Limb (tissue), 2 donors: ENCODE measurements around the gene GRIK2.
A peak's percentile ranks its signal among the peaks of the same experiment; 100 is the strongest.

Experiments used
- DNase-seq, 2 donors: peaks; one replicate each; pipeline ENCODE4 v3.0.0-alpha.2; 2016; ENCODE audit errors: extremely low spot score in 2 of 2

The GRIK2 gene

GRCh38 chr6:101400326-101401135 is 7.0 kb downstream of the GRIK2 start:
- DNase-seq: no peak

- DNase-seq: no peak
Measured at GRCh38 chr6:101401171-101401570, 7.7 kb downstream of the GRIK2 start.

DNA sequence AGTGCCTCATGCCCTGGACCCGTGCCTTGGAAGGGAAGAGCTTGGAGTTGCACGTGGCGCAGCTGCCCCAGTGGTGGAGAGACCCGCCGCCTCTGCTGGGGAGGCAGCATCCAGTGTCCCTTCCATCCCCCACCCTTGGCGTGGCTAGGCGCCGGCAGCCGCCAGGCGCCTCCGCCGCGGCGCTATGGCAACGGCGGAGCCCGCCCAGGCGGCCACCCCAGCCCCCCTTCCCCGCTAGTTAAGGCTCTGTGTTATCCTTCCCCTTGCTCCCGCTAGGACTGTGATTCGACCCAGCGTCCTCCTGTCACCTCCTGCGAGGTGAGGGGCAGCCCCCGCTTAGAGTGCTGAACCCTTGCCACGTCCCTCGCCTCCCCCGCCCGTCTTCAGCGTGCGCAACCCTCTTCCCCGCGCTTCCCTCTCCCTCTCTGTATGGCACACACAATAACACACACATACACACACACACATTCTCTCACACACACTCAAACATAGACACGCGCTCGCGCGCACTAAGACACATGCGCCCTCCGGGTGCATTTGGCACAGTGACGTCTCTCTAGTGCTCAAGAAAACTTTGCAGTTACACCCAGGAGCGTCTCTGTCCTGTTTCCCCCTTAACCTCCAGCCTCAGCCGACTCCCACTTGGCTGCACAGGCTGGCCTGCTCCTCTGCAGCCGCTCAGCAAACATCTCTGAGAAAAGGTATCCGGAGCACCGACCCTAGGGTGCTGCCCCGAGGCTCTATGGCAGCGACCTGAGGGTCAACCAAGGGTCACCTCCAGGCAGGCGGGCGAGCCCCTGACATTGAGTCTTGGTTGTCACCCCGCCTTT is 8.5 kb downstream of the GRIK2 start:
- DNase-seq: peak in 1 of 2 donors; percentile 79

DNA sequence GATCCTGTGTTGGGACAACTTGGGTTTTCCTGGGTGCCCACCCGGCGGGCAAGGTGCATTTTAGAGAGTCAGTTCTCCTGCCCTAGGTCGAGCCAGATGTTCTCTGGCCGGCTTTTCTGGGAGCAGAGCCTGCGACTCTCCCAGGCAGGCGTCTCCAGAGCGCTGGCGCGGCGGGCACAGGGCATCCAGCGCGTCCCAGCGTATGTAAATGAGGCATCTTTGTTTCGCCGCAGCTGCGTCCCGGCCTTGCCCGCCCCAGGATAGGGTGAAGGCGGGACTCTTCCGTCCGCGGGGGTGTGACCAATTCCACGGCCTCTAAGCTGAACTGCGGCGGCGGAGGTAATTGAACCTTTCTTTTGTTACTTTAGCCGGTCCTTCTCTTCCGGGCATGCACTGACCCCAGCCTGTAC is 9.1 kb downstream of the GRIK2 start:
- peak in 1 of 2 donors; percentile 59 for DNase-seq

DNA sequence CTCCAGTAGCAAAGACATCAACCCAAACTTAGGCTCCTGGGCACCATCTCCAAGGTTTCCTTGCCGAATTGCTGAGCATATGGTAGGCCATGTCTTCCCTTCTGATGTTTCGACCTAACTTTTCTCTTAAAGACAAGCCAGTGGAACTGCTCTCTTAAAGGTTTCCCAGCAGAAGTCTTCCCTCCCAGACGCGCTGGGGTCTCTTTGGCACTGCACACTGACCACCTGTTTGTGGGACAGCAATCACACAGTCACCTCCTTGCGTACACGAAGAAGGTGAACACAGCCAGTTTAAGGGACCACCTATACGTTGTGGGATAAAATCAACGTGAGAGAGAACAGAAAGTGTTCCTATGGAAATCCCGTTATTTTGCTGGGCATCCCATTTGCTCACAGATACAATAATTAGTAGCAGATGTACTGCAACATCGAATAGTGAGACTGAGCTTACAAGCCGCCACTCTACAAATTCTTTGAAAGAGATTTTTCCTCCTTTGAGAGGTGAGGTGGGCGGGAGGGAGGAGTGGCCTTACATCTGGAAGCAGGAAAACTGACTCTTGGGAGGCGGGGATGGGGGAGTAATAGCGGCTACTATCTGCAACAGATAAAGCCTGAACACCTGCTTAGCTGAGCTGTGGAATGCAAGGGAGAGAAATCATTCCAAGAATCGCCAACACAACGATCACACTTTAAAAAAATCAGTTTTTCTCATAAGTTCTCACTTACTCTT is 9.9 kb downstream of the GRIK2 start:
- no peak for DNase-seq

- DNase-seq: no peak
Measured at GRCh38 chr6:101404775-101405174, 11.3 kb downstream of the GRIK2 start.

GRCh38 chr6:101413773-101414172 is 20.3 kb downstream of the GRIK2 start:
- DNase-seq: no peak

DNA sequence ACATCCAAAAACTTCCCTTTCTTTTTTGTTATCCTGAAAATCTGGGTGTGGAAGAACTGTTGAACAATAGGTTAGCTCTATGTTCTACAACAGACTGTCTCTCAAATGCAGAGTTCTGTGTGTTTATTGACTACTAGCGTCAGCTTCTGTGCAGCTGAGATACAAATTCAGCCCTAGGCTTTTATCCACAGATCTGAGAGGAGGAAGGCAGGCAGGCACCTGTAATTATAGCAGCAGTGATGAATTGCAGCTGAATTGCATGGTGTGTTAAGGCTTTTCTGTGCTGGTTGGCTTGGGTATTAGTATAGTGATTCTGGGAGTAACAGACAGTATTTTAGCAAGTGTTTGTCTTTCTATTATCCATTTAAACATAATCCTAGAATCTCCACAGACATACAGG is 24.4 kb downstream of the GRIK2 start:
- DNase-seq: no peak

GRCh38 chr6:101422251-101422650 is 28.7 kb downstream of the GRIK2 start:
- no peak for DNase-seq

GRCh38 chr6:101422811-101423210 is 29.3 kb downstream of the GRIK2 start:
- peak in 1 of 2 donors; percentile 18 for DNase-seq

GRCh38 chr6:101429270-101429669 is 35.8 kb downstream of the GRIK2 start:
- DNase-seq: no peak

- no peak for DNase-seq
Measured at GRCh38 chr6:101429845-101430244, 36.3 kb downstream of the GRIK2 start.

- DNase-seq: no peak
Measured at GRCh38 chr6:101433141-101433540, 39.6 kb downstream of the GRIK2 start.

- DNase-seq: no peak
Measured at GRCh38 chr6:101434601-101435000, 41.1 kb downstream of the GRIK2 start.

GRCh38 chr6:101435038-101435437 is 41.5 kb downstream of the GRIK2 start:
- DNase-seq: no peak

DNA sequence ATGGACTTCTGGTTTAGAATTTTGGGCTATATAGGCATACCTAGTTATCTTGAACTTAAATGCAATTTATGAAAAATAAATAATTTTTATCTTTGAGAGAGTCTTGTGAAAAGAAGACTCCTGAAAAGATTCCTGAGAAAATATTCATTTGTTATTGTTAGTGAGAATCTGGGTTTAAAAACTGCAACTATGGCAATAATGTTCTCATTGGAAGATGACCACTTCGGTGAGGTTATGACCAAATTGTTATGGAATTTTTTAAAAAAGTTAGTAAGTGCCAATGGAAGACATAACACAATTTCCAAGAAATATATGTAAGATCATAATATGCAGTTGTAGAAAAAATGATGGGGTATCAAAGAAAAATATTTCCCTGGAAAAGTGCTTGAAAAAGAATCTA is 46.3 kb downstream of the GRIK2 start:
- DNase-seq: no peak

- DNase-seq: no peak
Measured at GRCh38 chr6:101443315-101443714, 49.8 kb downstream of the GRIK2 start.

GRCh38 chr6:101444717-101445116 is 51.2 kb downstream of the GRIK2 start:
- DNase-seq: no peak

DNA sequence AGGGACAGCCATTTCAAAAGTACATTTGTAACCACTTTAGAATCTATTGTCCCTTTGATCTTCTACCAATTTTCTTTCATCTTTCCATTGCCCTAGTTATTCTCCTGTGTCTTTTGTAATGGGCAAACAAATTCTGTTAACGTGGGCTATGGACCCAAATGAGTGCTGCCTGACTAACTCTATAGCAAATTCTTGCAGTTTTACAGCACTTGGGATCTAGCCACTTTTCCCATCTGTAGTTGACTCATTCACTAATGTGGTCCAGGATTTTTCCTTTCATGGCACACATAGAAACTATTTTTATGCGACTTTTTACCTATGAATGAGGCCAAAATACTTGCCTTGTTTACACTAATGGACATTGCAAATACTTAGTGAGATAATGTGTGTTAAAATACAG is 52.0 kb downstream of the GRIK2 start:
- DNase-seq: no peak

DNA sequence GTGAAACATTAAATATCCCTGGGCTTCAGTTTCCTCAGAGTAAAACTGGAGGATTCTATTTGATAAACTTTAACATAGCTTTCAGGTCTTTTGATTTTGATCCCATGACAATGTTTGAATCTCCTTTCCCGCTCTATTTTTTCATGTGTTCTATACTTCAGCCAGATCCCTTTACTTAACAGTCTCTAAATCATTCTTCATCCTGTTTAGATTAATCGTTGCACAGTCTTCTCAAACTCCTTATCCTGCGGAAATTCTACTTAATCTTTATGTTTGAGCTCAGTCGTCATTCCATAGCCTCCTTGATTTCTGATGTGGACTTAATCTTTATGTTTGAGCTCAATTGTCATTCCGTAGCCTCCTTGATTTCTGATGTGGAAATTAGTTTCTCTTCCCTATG is 57.4 kb downstream of the GRIK2 start:
- DNase-seq: no peak

- no peak for DNase-seq
Measured at GRCh38 chr6:101451981-101452380, 58.5 kb downstream of the GRIK2 start.

- no peak for DNase-seq
Measured at GRCh38 chr6:101453221-101453620, 59.7 kb downstream of the GRIK2 start.
